AG04450 (cell line): Measurements from ENCODE around the gene SUN2. TPM values are rescaled to one million over a fixed set of nuclear protein-coding genes. Genes with fewer than 3 reads are reported as not detected.

Source experiments
- CTCF ChIA-PET: fragments of 300-600, 350-600 bp; formaldehyde crosslinking; extraction: SDS; loops from one replicate; lab custom pipeline; 2022; ENCODE audit warnings: antibody characterized with exemption, inconsistent platforms; lab: Charles Lee
- POLR2A ChIA-PET: fragments of 350-600 bp; formaldehyde crosslinking; extraction: SDS; loops from one replicate; lab custom pipeline; 2021; ENCODE audit warnings: antibody characterized with exemption, inconsistent platforms; lab: Yijun Ruan, JAX
- DNase-seq: peaks from one replicate; pipeline ENCODE4 v3.0.0-alpha.2; 2011; ENCODE audit warnings: low read depth, low spot score
- H3K27ac ChIP-seq: one replicate; pipeline ENCODE4 v1.5.1; 2012; ENCODE audit warnings: low read depth, low read length, control low read depth
- H3K27me3 ChIP-seq: one replicate; pipeline ENCODE4 v1.6.0; 2012; ENCODE audit warnings: low read length; ENCODE audit not compliant: control insufficient read depth, insufficient read depth
- H3K4me3 ChIP-seq: 2 replicates; pipeline ENCODE4 v1.5.1; 2011; ENCODE audit warnings: mild to moderate bottlenecking, low read depth, low read length, control low read depth
- H3K9me3 ChIP-seq: 2 replicates; pipeline ENCODE4 v1.5.1; 2012; ENCODE audit warnings: low read length; ENCODE audit not compliant: control insufficient read depth, insufficient read depth
- CTCF ChIP-seq: IDR thresholded peaks from 2 replicates; pipeline ENCODE4 v1.5.1; 2011; ENCODE audit warnings: low read depth, low read length, control low read depth, inconsistent platforms
- polyA plus RNA-seq: library from polyadenylated mRNA; depleted of rRNA; stranded (reverse); fragments of >200 nt; gene quantifications from 2 replicates; pipeline ENCODE4 v1.2.3, GENCODE V29; 2011

Gene SUN2
- polyA plus RNA-seq, 1 experiment, result 24.5 TPM

DNA sequence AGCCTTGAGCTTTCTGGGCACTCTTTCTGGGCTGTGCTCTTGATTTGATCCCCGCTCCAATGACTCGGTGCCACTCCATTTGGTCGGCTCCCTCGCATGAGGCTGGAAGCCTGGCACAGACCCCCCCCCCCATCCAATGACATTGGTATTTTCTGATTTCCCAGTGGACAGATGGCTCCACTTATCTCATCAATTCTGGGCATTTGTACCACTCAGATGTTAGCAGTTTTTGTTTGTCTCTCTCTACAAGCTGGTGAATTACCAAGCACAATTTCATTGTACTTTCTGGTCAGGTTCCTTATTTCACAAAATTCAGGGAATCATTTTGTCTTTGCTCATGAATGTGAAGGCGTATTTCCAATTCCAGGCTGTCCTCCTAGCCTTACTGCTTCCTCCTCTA lies 29.1 kb upstream of the SUN2 start:
- POLR2A ChIA-PET, result no interaction called here
- Histone ChIP-seq H3K27ac (no peak overlapping the region), H3K27me3 (no peaks in the 10 kb centered on the region), H3K9me3 (no peaks in the 10 kb centered on the region), H3K4me3 (no peak overlapping the region)
- CTCF ChIA-PET, result interaction anchor here (1.3 kb wide), 1 partner anchor 85 kb away, joined by 4 read pairs; no protein-coding TSS in a partner anchor
- no peak for TF ChIP-seq CTCF
- DNase-seq, result no peak

DNA sequence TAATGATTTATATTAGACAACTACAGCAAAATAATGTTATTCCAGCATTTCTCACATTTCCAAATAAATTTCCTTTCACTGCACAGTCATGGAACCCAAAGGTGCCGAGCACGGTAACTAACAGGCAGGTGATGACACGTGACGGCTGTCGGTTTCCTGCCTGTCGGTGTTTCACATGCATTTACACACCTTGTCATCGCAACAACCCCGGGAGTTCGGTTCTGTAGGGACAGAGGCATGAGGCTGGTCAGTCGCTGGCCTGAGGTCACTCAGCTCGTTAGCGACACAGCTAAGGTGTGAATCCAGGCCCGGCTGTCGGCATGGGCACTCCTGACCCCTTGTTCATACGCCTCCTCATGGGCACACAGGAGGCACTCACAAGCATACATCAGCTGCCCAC lies 28.2 kb upstream of the SUN2 start:
- Histone ChIP-seq H3K27ac (no peak overlapping the region), H3K9me3 (no peaks in the 10 kb centered on the region), H3K4me3 (no peak overlapping the region), H3K27me3 (no peaks in the 10 kb centered on the region)
- DNase-seq, result no peak
- no peak for TF ChIP-seq CTCF
- CTCF ChIA-PET, result interaction anchor here (1.1 kb wide), 1 partner anchor 15 kb away, joined by 6 read pairs; no protein-coding TSS in a partner anchor
- POLR2A ChIA-PET, result no interaction called here

GRCh38 chr22:38783095-38783615 lies 27.4 kb upstream of the SUN2 start:
- H3K27me3 ChIP-seq, result no peaks in the 10 kb centered on the region
- no peak overlapping the region for H3K27ac ChIP-seq
- no peak for DNase-seq
- CTCF ChIA-PET, result interaction anchor here (0.7 kb wide), 1 partner anchor 43 kb away, joined by 7 read pairs; no protein-coding TSS in a partner anchor
- H3K4me3 ChIP-seq, result no peak overlapping the region
- no peaks in the 10 kb centered on the region for H3K9me3 ChIP-seq
- POLR2A ChIA-PET, result no interaction called here
- no peak for TF ChIP-seq CTCF

GRCh38 chr22:38782402-38783094 lies 26.8 kb upstream of the SUN2 start:
- Histone ChIP-seq H3K9me3 (no peaks in the 10 kb centered on the region), H3K27me3 (no peaks in the 10 kb centered on the region), H3K4me3 (no peak overlapping the region), H3K27ac (no peak overlapping the region)
- no peak for DNase-seq
- CTCF ChIA-PET, result interaction anchor here (0.7 kb wide), 1 partner anchor 42 kb away, joined by 7 read pairs; no protein-coding TSS in a partner anchor
- TF ChIP-seq CTCF, result no peak
- POLR2A ChIA-PET, result no interaction called here

GRCh38 chr22:38781033-38781432 lies 25.2 kb upstream of the SUN2 start:
- no peak overlapping the region for H3K27ac ChIP-seq
- H3K27me3 ChIP-seq, result no peaks in the 10 kb centered on the region
- DNase-seq, result no peak
- H3K9me3 ChIP-seq, result no peaks in the 10 kb centered on the region
- POLR2A ChIA-PET, result no interaction called here
- no peak overlapping the region for H3K4me3 ChIP-seq
- TF ChIP-seq CTCF, result no peak
- CTCF ChIA-PET, result interaction anchor here (1.5 kb wide), 1 partner anchor 12 kb away, joined by 10 read pairs; no protein-coding TSS in a partner anchor
